NCI-H2227 treated with DMSO at 0.1 percent for 48 hours (cell line): Measurements from ENCODE around the gene CRIP1.

Source experiments
- DNase-seq: peaks from one replicate; lab custom pipeline; 2025; lab: John Stamatoyannopoulos, UW

Gene CRIP1

DNA sequence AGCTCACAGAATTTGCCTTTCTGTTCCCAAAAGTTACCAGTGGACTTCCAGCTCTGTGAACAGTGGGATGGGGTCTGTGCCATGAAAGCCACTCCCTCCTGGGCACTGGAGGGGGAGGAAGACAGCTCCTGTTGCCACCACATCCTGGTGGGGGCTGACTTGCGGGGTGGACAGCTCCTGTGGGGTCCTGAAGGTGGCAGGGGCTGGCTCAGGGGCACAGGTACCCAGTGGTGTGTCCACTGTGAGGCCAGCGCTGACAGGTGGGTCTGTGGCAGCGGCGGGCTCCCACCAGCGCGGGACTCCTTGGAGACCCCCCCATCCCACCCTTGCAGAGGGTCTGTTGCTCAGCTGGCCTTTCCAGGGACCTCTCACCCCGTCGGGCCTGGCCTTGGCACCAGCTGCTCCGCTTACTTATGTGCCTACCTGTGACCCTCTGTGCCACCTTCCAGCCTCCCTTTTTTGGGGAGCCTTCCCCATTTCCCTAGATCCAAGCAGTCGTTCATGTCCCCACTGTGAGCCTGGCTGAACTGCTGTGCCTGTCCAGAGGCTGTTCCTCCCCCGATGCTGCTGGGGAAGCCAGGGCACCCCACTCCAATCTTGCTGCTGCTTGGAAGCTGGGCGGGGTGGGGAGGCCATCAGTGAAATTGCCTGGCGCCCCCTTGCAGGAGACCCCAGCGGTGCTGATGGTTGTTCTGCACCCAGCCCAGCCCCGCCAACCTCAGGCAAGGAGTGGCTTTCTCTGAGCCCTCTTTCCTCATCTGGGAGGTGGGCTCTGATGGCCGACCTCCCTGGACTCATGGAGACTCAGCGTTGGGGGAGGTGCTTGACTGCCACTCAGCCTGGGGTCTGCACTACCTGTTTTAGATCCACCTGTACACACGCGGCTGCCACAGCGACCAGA lies 6.5 kb downstream of the CRIP1 start:
- no peak for DNase-seq

DNA sequence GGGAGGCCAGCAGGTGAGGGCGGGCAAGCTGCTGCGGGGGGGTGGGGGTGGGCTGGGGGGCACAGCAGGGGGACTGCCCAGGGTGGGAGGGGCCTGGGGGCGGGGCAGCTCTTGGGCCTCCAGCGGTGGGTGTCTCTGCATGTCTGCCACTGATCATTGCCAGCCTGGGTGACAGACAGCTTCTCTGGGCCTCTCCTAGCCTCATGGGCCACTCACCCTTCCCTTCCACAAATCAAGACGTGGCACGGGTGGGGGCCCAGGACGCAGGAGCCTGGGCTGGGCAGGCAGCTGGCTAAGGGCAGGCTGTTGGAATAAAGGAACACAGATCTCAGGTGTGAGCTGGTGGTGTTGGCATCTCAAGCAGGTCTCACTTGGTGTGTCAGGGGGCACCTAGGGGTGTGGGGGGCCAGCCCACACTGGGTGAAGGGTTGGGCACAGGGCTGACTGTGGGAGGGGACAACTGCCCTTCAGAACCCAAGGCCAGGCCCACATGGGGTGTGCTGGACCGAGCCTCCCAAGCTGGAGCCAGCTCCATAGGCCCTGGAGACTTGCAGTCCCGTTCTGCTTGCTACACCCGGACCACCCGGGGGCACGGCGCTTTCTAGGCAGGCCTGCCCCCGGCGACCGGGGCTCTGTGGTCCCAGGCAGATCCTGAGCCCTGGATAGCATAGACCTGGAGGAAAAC lies 7.4 kb downstream of the CRIP1 start:
- no peak for DNase-seq

GRCh38 chr14:105494606-105494929 lies 7.9 kb downstream of the CRIP1 start:
- DNase-seq = no peak

- DNase-seq = no peak
Measured at GRCh38 chr14:105495101-105495989, 8.7 kb downstream of the CRIP1 start.

DNA sequence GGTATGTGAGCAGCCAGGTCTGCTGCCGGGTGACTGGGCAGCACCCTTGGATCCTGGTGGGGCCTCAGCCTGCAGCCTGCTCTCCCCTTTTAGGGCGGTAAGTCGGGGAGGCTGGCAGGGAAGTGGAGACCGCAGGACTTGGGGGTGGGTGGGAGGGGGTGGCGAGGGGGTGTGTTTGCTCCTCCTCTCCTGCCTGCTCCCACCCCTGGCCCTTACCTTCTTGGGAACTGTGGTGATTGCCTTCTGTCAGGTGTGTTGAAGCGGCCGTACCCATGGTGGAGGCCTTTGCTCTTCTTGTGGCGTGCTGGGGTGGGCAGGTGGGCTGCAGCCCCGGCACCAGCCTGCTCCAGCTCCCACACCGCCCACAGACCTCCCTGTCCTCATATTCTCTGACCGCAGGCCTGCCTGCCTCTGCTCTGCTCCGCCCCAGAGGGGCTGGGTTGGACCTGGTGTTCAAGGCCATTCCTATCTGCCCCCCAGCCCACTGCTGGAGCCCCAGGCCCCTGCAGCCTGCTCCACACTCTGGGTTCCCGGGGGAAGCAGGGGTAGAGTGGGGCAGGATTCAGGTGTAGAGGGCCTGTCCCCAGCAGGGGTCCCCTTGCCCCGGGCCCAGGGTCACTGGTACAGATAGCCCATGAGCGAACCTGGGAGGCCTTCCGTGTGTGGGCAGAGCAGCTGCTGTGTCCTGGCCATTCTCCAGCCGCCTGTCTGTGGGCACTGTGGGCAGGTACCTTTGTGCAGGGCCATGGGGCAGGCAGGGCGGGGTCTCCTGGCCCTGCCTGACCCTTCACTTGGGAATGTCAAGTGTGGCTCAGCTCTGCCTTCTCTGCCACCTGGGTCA lies 9.5 kb downstream of the CRIP1 start:
- no peak for DNase-seq

DNA sequence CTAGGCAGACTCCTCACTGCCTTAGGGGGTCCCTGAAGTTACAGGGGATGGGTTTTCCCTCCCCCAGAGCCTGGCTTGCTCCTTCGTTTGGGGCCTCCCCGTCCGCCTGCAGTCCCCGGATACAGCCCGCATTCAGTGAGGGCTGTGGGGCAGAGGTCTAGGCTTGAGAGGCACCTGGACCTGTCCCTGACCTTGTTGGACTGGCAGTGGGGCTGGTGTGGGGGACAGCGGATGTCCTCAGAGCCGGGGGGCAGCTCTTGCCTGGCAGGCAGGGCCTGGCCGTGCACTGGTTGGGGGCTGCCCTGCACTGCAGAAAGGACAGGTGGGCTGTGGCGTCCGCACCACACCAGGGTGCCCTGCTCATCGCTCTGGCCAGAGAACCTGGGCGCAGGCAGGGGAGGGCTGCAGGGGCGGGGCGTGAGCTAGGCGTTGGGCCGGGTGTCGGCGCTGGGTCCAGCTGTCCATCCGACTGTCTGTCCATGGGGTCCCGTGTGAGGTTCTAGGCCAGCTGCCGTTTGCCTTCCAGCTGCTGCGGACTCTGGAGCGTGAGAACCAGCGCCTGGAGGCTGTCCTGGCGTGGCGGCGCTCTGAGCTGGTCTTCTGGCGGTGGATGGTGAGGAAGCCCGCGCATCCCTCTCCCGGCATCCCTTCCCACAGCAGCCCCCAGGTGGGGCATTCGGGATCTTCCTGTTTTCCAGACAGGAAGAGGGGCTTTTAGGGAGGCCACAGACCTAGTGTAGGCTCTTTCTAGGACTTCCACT lies 10.3 kb downstream of the CRIP1 start:
- no peak for DNase-seq

DNA sequence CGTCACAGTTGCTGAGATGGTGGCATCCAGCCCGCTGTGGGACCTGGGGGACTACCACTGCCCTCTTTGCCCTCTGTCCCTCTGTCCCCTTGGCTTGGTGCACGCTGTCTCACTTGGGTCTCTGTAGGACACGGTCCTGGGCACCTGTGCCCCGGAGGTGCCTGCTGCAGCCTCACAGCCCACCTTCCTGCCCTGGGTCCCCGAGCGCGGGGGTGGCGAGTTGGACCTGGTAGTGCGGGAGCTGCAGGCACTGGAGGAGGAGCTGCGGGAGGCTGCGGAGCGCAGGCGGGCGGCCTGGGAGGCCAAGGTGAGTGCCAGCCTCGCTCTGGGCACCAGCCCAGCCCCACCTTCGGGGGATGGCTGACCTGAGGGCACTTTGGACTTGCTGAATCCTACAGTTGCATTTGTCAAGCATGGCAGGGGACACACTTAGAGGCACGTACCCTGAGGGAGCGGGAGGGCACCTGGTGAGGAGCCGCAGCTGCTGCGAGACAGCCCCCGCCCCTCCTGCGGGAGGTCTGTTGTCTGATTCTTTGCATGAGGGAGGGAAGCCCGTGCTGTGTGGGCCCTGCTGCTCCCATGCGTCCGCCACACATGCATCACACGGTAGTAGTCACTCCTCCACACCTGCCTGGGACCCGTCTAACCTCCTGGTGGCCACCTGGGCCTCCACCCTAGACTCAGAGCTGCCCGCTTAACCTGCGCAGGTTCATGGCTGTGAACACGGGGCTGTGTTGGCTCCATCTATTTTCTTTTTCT lies 11.2 kb downstream of the CRIP1 start:
- DNase-seq = no peak

DNA sequence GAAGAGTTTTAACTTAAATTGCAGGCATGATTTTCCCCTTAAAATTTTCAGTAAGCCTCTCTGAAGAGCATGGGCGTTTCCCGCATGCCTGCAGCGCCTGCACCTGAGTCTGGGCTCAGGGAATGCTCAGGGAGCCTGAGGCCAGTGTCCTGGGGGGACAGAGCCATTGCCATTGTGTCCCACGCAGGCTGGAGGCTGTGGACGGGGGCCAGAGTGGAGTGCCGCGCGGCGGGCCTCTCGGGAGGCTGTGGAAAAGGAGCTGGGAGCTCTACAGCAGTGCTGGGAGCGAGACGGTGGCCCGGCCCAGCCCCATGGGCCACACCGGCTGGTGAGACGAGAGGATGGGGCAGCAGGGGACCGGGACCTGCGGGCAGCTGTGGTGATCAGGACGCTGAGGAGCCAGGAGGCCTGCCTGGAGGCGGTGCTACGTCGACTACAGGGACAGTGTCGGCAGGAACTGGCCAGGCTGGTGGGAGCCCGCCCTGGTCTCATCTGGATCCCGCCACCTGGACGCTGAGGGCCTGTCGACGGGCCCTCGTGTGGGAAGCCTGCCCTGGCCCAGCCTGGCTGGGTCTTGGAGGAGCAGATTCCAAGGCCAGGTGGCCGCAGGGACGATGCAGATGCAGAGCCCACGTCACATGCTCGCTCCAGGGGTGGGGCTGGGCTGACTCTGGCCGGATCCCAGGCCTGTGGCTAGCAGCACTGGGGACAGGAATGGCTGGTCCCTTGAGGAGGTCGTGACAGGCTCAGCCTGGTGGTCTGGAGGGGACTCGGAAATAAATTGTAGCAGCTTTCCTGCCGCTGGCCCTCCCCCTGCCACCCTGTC lies 12.0 kb downstream of the CRIP1 start:
- DNase-seq = no peak

GRCh38 chr14:105499256-105500035 lies 12.8 kb downstream of the CRIP1 start:
- no peak for DNase-seq

GRCh38 chr14:105500036-105500725 lies 13.5 kb downstream of the CRIP1 start:
- no peak for DNase-seq

- DNase-seq = no peak
Measured at GRCh38 chr14:105500726-105501101, 14.0 kb downstream of the CRIP1 start.

GRCh38 chr14:105501504-105502291 lies 15.0 kb downstream of the CRIP1 start:
- no peak for DNase-seq

- no peak for DNase-seq
Measured at GRCh38 chr14:105502446-105503295, 16.0 kb downstream of the CRIP1 start.

- no peak for DNase-seq
Measured at GRCh38 chr14:105503296-105503640, 16.6 kb downstream of the CRIP1 start.

DNA sequence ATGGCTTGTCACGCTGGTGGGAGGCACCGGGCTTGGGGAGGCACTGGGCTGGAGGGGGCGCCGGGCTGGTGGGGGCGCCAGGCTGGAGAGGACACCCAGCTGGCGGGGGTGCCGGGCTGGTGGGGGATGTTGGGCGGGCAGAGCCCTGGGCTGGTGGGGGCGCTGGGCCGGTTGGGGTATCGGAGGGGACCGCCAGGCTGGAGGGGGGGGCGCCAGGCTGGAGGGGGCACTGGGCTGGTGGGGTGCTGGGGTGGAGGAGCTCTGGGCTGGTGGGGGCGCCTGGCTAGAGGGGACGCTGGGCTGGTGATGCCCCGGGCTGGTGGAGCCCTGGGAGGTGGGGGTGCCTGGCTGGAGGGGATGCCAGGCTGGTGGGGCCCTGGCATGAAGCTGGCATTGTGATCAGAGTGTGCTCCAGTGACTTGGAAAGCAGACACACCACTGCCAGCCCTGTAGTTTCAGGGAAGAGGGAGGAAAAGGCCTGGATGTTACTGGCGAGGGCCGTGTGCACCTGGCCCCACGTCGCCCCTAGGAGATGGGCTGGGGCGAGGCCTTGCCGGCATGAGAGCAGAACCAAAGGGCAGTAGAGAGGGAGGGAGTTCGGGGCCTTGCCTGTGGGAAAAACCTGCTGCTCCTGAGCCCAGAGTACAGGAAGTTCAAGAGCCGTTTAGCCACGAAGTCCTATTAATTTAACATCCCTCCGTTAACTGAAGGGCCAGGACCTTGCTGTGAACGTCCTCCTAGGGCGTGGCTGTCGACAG lies 17.4 kb downstream of the CRIP1 start:
- no peak for DNase-seq
